Adrenal gland (tissue), 5 donors: ENCODE data around the gene MYO5B.

Source experiments
- CTCF ChIP-seq, 6 experiments: fragments of 450-650 bp in 4 of 6; fragments of 200-600 bp in 2 of 6; sonication (generic) in 1 of 6; IDR thresholded peaks; 1 replicate in 5 of 6; 2 replicates in 1 of 6; pipeline versions ENCODE4 v1.5.1 to v1.8.0; 2016 to 2021; ENCODE audit warnings: antibody characterized with exemption in 6 of 6, mild to moderate bottlenecking in 2 of 6, moderate library complexity in 1 of 6
- POLR2A ChIP-seq, 2 donors: fragments of 450-650 bp; IDR thresholded peaks; one replicate each; pipeline ENCODE4 v1.6.1; 2017; ENCODE audit warnings: antibody characterized with exemption in 2 of 2, mild to moderate bottlenecking in 2 of 2, moderate library complexity in 1 of 2
- donor health status: DM: no; HTN: no; CAD: no.

- no peak for TF ChIP-seq POLR2A (IDR thresholded peaks at IDR 0.05)
- no peak for TF ChIP-seq CTCF (IDR thresholded peaks at IDR 0.05)
Observed at GRCh38 chr18:50069422-50069821, 125.5 kb downstream of the MYO5B start.
